ENCODE results near the gene VSTM4. TPM values are rescaled to one million over a fixed set of nuclear protein-coding genes. Genes with fewer than 3 reads are reported as not detected.

The VSTM4 gene
- total RNA-seq, 2 experiments from 2014 or later: not detected

DNA sequence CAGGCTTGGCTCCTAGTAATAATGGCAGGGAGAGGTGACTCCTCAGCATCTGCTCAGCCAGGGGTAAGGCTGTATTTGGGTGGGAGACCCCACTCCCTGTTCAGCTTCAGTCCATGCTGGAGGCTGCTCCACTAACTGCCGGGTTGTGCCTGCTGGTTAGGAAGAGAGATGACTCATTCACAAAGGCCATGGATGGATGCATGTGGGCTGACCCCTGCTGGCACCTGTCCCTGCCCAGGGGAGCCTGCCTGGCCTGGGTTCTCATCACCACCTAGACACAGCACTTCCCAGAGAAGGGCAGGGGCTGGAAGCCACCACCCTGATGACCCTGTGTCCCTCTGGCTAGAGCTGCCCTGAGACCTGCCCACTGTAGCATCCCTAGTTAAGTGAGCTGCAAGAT, 59.0 kb downstream of the VSTM4 start:
- no TSS peak for BruUV-seq (replicated peaks)

DNA sequence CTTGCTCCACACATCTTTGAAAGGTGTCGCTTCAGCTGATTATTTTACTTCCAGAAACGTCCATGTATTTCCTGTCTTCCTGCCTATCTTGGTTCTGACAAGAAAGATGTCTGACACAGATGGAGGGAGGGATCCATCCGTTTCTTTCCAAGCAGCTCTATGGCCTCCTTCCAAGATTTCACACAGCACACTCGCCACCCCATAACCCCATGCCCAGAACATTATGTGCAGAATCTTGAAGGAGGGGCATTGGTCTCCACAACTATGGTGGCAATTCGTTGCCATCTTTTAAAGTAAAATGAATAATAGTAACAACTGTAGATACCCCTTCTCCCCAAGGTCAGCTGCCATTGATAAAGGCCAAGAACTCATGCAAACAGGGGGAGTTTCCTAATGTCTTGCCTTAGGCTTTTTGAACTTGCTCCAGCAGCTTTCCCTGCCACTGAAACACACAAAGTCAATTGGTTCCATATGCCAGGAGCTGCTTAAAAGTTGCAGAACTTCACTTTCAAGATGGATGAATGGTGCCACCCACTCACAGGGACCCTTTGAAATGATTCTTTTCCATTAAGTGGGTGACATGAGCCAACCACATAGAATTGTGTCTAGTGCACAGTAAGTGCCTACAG, 60.0 kb downstream of the VSTM4 start:
- no peaks in the 10 kb centered on the region for H4K20me1 ChIP-seq (ENCODE audit: insufficient read depth, low read length)

More for the DNA sequence above, 59.0 kb downstream of the VSTM4 start:
- intact Hi-C loops (cut with micrococcal nuclease; ENCODE audit: unreplicated experiment): no loop called here
- CTCF ChIA-PET (ENCODE audit: unreplicated experiment): no interaction called here
- Histone ChIP-seq H4K20me1 (ENCODE audit: insufficient read depth, low read length) (no peaks in the 10 kb centered on the region), H3K4me3 (ENCODE audit: low read depth, low read length, poor library complexity, severe bottlenecking) (no peak overlapping the region), H3K79me2 (ENCODE audit: insufficient read depth, low read depth, low read length) (no peaks in the 10 kb centered on the region), H3K9me2 (ENCODE audit: insufficient read depth, low read length) (no peaks in the 10 kb centered on the region), H3K4me2 (ENCODE audit: low read length) (no peak overlapping the region), H2AFZ (ENCODE audit: low read length) (no peak overlapping the region), H3K36me3 (ENCODE audit: insufficient read depth, low read length) (no peaks in the 10 kb centered on the region; the same call in 1 of the 2 replicates), H3K27ac (ENCODE audit: low read depth, low read length, poor library complexity, severe bottlenecking) (no peak overlapping the region), H3K9me3 (ENCODE audit: low read length) (peaks cover 18% of the 10 kb centered on the region), H3K4me1 (ENCODE audit: insufficient read depth, low read length, poor library complexity, severe bottlenecking) (peaks cover 54% of the 10 kb centered on the region)
- no peak for DNase-seq (ENCODE audit: low spot score)
- POLR2A ChIA-PET: interaction anchor here (0.6 to 1.2 kb wide), 3 partner anchors 15 to 24 kb away, joined by 3 read pairs; no protein-coding TSS in a partner anchor
- TF ChIP-seq, protein P1, sequence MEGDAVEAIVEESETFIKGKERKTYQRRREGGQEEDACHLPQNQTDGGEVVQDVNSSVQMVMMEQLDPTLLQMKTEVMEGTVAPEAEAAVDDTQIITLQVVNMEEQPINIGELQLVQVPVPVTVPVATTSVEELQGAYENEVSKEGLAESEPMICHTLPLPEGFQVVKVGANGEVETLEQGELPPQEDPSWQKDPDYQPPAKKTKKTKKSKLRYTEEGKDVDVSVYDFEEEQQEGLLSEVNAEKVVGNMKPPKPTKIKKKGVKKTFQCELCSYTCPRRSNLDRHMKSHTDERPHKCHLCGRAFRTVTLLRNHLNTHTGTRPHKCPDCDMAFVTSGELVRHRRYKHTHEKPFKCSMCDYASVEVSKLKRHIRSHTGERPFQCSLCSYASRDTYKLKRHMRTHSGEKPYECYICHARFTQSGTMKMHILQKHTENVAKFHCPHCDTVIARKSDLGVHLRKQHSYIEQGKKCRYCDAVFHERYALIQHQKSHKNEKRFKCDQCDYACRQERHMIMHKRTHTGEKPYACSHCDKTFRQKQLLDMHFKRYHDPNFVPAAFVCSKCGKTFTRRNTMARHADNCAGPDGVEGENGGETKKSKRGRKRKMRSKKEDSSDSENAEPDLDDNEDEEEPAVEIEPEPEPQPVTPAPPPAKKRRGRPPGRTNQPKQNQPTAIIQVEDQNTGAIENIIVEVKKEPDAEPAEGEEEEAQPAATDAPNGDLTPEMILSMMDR (conservative IDR thresholded peaks at IDR 0.05; ENCODE audit: low read length): no peak
- TF ChIP-seq EZH2phosphoT487 (IDR thresholded peaks at IDR 0.05; ENCODE audit: borderline replicate concordance, low read depth, low read length): no peak

More for the DNA sequence above, 60.0 kb downstream of the VSTM4 start:
- no TSS peak for BruUV-seq (replicated peaks)
- Histone ChIP-seq H3K36me3 (ENCODE audit: insufficient read depth, low read length) (no peaks in the 10 kb centered on the region), H3K4me1 (ENCODE audit: insufficient read depth, low read length, poor library complexity, severe bottlenecking) (peaks cover 64% of the 10 kb centered on the region), H3K9me3 (ENCODE audit: low read length) (peaks cover 8% of the 10 kb centered on the region; the same call in 1 of the 2 replicates), H3K27ac (ENCODE audit: low read depth, low read length, poor library complexity, severe bottlenecking) (no peak overlapping the region), H3K4me2 (ENCODE audit: low read length) (no peak overlapping the region), H3K79me2 (ENCODE audit: insufficient read depth, low read depth, low read length) (no peaks in the 10 kb centered on the region), H2AFZ (ENCODE audit: low read length) (no peak overlapping the region), H3K9me2 (ENCODE audit: insufficient read depth, low read length) (no peaks in the 10 kb centered on the region), H3K4me3 (ENCODE audit: low read depth, low read length, poor library complexity, severe bottlenecking) (no peak overlapping the region)
- ChIA-PET CTCF (ENCODE audit: unreplicated experiment) (no interaction called here), POLR2A (interaction anchor here (0.7 to 1.5 kb wide), 5 partner anchors 9 to 101 kb away, joined by 3 to 6 read pairs (median 3); no protein-coding TSS in a partner anchor)
- intact Hi-C loops (cut with micrococcal nuclease; ENCODE audit: unreplicated experiment): no loop called here
- no peak for TF ChIP-seq EZH2phosphoT487 (IDR thresholded peaks at IDR 0.05; ENCODE audit: borderline replicate concordance, low read depth, low read length)
- TF ChIP-seq, protein P1 (conservative IDR thresholded peaks at IDR 0.05; ENCODE audit: low read length): no peak
- DNase-seq (ENCODE audit: low spot score): no peak
